ENCODE data around the gene UNC13C.

DNA sequence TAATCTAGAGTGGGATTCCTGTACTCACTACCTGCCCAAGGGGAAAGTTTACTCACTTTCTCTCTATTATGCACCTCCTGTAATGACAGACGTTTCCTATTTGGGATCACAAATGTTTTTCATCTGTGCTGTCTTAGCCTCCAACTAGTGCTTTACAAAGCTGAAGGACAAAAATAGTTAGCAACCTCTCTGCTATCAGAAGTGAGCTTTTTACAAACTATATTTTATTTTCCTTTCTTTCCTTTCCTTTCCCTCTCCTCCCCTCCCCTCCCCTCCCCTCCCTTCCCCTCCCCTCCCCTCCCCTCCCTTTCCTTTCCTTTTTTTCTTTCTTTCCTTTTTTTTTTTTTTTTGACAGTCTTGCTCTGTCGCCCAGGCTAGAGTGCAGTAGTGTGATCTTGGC lies 130.8 kb downstream of the UNC13C start:
- TF ChIP-seq, protein P1, sequence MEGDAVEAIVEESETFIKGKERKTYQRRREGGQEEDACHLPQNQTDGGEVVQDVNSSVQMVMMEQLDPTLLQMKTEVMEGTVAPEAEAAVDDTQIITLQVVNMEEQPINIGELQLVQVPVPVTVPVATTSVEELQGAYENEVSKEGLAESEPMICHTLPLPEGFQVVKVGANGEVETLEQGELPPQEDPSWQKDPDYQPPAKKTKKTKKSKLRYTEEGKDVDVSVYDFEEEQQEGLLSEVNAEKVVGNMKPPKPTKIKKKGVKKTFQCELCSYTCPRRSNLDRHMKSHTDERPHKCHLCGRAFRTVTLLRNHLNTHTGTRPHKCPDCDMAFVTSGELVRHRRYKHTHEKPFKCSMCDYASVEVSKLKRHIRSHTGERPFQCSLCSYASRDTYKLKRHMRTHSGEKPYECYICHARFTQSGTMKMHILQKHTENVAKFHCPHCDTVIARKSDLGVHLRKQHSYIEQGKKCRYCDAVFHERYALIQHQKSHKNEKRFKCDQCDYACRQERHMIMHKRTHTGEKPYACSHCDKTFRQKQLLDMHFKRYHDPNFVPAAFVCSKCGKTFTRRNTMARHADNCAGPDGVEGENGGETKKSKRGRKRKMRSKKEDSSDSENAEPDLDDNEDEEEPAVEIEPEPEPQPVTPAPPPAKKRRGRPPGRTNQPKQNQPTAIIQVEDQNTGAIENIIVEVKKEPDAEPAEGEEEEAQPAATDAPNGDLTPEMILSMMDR (IDR thresholded peaks at IDR 0.05) = no peak
- no peak for TF ChIP-seq POLR2AphosphoS5 (IDR thresholded peaks at IDR 0.05)
- no peak for TF ChIP-seq POLR2A (IDR thresholded peaks at IDR 0.05)
